ENCODE data around the gene ZNF444. TPM values are rescaled to one million over a fixed set of nuclear protein-coding genes. Genes with fewer than 3 reads are reported as not detected.
A peak's percentile ranks its signal among the peaks of the same experiment; 100 is the strongest.

ZNF444 gene
- total RNA-seq, 2 donors from 2014 or later: 28.2 to 31.0 TPM

GRCh38 chr19:56116606-56117005, 24.5 kb upstream of the ZNF444 start:
- DNase-seq (ENCODE audit: low spot score): no peak
- Histone ChIP-seq H3K4me3 (no peak overlapping the region), H3K27ac (no peak overlapping the region), H3K4me1 (ENCODE audit: control insufficient read depth in 1 of 2, low read depth in 2 of 2) (peaks cover 20 to 38% of the 10 kb centered on the region in 2 donors), H3K27me3 (replicated peaks; ENCODE audit: insufficient read depth) (no peaks in the 10 kb centered on the region), H3K9me3 (no peaks in the 10 kb centered on the region), H3K36me3 (no peaks in the 10 kb centered on the region)
- no peak for TF ChIP-seq CTCF (IDR thresholded peaks at IDR 0.05)
- no peak for ATAC-seq (ENCODE audit: insufficient number of reproducible peaks, low FRiP score, low read depth)

GRCh38 chr19:56117376-56117884, 23.7 kb upstream of the ZNF444 start:
- Histone ChIP-seq H3K4me3 (no peak overlapping the region), H3K27me3 (replicated peaks; ENCODE audit: insufficient read depth) (no peaks in the 10 kb centered on the region), H3K36me3 (no peaks in the 10 kb centered on the region), H3K27ac (no peak overlapping the region), H3K4me1 (ENCODE audit: control insufficient read depth in 1 of 2, low read depth in 2 of 2) (peaks cover 20 to 33% of the 10 kb centered on the region in 2 donors), H3K9me3 (no peaks in the 10 kb centered on the region)
- DNase-seq (ENCODE audit: low spot score) (no peak), ATAC-seq (ENCODE audit: insufficient number of reproducible peaks, low FRiP score, low read depth) (no peak)
- TF ChIP-seq CTCF (IDR thresholded peaks at IDR 0.05): no peak

GRCh38 chr19:56117889-56118288, 23.2 kb upstream of the ZNF444 start:
- ATAC-seq (ENCODE audit: insufficient number of reproducible peaks, low FRiP score, low read depth) (no peak), DNase-seq (ENCODE audit: low spot score) (no peak)
- Histone ChIP-seq H3K4me1 (ENCODE audit: control insufficient read depth in 1 of 2, low read depth in 2 of 2) (peaks cover 20 to 32% of the 10 kb centered on the region in 2 donors), H3K9me3 (no peaks in the 10 kb centered on the region), H3K27me3 (replicated peaks; ENCODE audit: insufficient read depth) (no peaks in the 10 kb centered on the region), H3K36me3 (no peaks in the 10 kb centered on the region), H3K4me3 (no peak overlapping the region), H3K27ac (no peak overlapping the region)
- no peak for TF ChIP-seq CTCF (IDR thresholded peaks at IDR 0.05)

GRCh38 chr19:56118666-56119581, 22.2 kb upstream of the ZNF444 start:
- Histone ChIP-seq H3K27ac (peak overlapping the region in 1 of 2 donors; percentile 7), H3K36me3 (no peaks in the 10 kb centered on the region), H3K9me3 (no peaks in the 10 kb centered on the region), H3K27me3 (replicated peaks; ENCODE audit: insufficient read depth) (no peaks in the 10 kb centered on the region), H3K4me1 (ENCODE audit: control insufficient read depth in 1 of 2, low read depth in 2 of 2) (peaks cover 20 to 32% of the 10 kb centered on the region in 2 donors), H3K4me3 (peak overlapping the region; percentile 92)
- no peak for ATAC-seq (ENCODE audit: insufficient number of reproducible peaks, low FRiP score, low read depth)
- no peak for DNase-seq (ENCODE audit: low spot score)
- no peak for TF ChIP-seq CTCF (IDR thresholded peaks at IDR 0.05)

GRCh38 chr19:56119582-56119978, 21.5 kb upstream of the ZNF444 start:
- Histone ChIP-seq H3K4me1 (ENCODE audit: control insufficient read depth in 1 of 2, low read depth in 2 of 2) (peaks cover 20 to 32% of the 10 kb centered on the region in 2 donors), H3K27me3 (replicated peaks; ENCODE audit: insufficient read depth) (no peaks in the 10 kb centered on the region), H3K9me3 (no peaks in the 10 kb centered on the region), H3K4me3 (peak overlapping the region; percentile 92), H3K36me3 (no peaks in the 10 kb centered on the region), H3K27ac (peak overlapping the region; percentile 61 to 83)
- DNase-seq (ENCODE audit: low spot score) (no peak), ATAC-seq (ENCODE audit: insufficient number of reproducible peaks, low FRiP score, low read depth) (no peak)
- TF ChIP-seq CTCF (IDR thresholded peaks at IDR 0.05): no peak

Measured in thoracic aorta (tissue), 2 donors.